ENCODE measurements around the gene CEP70.
"Not testable (repeated sequence)": the region's sequence is repeated elsewhere in the genome, so short reads cannot be mapped to it uniquely, and the experiment has no call there.

The CEP70 gene

GRCh38 chr3:138507524-138507923 is 86.5 kb downstream of the CEP70 start:
- no peak for DNase-seq

- DNase-seq, result no peak
These were observed 95.1 kb downstream of the CEP70 start for GRCh38 chr3:138498991-138499390.

GRCh38 chr3:138497851-138498250 is 96.2 kb downstream of the CEP70 start:
- no peak for DNase-seq

- DNase-seq, result no peak
These were observed 97.0 kb downstream of the CEP70 start for GRCh38 chr3:138497021-138497420.

GRCh38 chr3:138496436-138496835 is 97.6 kb downstream of the CEP70 start:
- no peak for DNase-seq

GRCh38 chr3:138495638-138496037 is 98.4 kb downstream of the CEP70 start:
- DNase-seq, result not testable (repeated sequence)

GRCh38 chr3:138494607-138494929 is 99.5 kb downstream of the CEP70 start:
- no peak for DNase-seq

GRCh38 chr3:138493804-138494606 is 100.1 kb downstream of the CEP70 start:
- no peak for DNase-seq

GRCh38 chr3:138492980-138493675 is 100.9 kb downstream of the CEP70 start:
- no peak for DNase-seq

GRCh38 chr3:138491971-138492370 is 102.1 kb downstream of the CEP70 start:
- DNase-seq, result no peak

- DNase-seq, result not testable (repeated sequence)
These were observed 107.5 kb downstream of the CEP70 start for GRCh38 chr3:138486580-138486979.

GRCh38 chr3:138484672-138485071 is 109.4 kb downstream of the CEP70 start:
- not testable (repeated sequence) for DNase-seq

GRCh38 chr3:138479438-138479863 is 114.6 kb downstream of the CEP70 start:
- DNase-seq, result peak; percentile 45

GRCh38 chr3:138477801-138478200 is 116.3 kb downstream of the CEP70 start:
- no peak for DNase-seq

- DNase-seq, result no peak
These were observed 116.9 kb downstream of the CEP70 start for GRCh38 chr3:138477120-138477519.

GRCh38 chr3:138476526-138476925 is 117.5 kb downstream of the CEP70 start:
- no peak for DNase-seq

- DNase-seq, result no peak
These were observed 119.9 kb downstream of the CEP70 start for GRCh38 chr3:138474163-138474562.

- no peak for DNase-seq
These were observed 120.7 kb downstream of the CEP70 start for GRCh38 chr3:138473391-138473790.

- no peak for DNase-seq
These were observed 121.8 kb downstream of the CEP70 start for GRCh38 chr3:138472141-138472825.

- no peak for DNase-seq
These were observed 122.6 kb downstream of the CEP70 start for GRCh38 chr3:138471481-138471880.

- DNase-seq, result no peak
These were observed 123.4 kb downstream of the CEP70 start for GRCh38 chr3:138470687-138471086.

GRCh38 chr3:138469874-138470273 is 124.2 kb downstream of the CEP70 start:
- no peak for DNase-seq

- DNase-seq, result no peak
These were observed 125.2 kb downstream of the CEP70 start for GRCh38 chr3:138468886-138469285.

GRCh38 chr3:138468451-138468850 is 125.6 kb downstream of the CEP70 start:
- DNase-seq, result no peak

All from RPMI8226 (cell line).